Colonic mucosa (tissue), 4 donors: ENCODE measurements around the gene VWA5B1. TPM values are rescaled to one million over a fixed set of nuclear protein-coding genes. Genes with fewer than 3 reads are reported as not detected.

Experiments used
- DNase-seq: peaks from one replicate; pipeline ENCODE4 v3.0.0-alpha.2; 2020
- H3K27ac ChIP-seq: fragments of 200-600 bp; one replicate; pipeline ENCODE4 v1.8.0; 2021
- H3K27me3 ChIP-seq: fragments of 200-600 bp; one replicate; pipeline ENCODE4 v1.8.0; 2021
- H3K36me3 ChIP-seq: fragments of 200-600 bp; one replicate; pipeline ENCODE4 v1.8.0; 2021
- H3K4me1 ChIP-seq: fragments of 200-600 bp; one replicate; pipeline ENCODE4 v1.8.0; 2021; ENCODE audit warnings: mild to moderate bottlenecking
- H3K4me3 ChIP-seq: fragments of 200-600 bp; one replicate; pipeline ENCODE4 v1.8.0; 2021
- H3K9ac ChIP-seq, 2 donors: one replicate each; pipeline ENCODE4 v1.7.0; 2013; ENCODE audit warnings: control low read depth in 2 of 2, low read depth in 2 of 2, low read length in 2 of 2
- H3K9me3 ChIP-seq: fragments of 200-600 bp; one replicate; pipeline ENCODE4 v1.8.0; 2021
- CTCF ChIP-seq: fragments of 200-600 bp; IDR thresholded peaks from one replicate; pipeline ENCODE4 v1.8.0; 2022; ENCODE audit warnings: antibody characterized with exemption, mild to moderate bottlenecking
- intact Hi-C: fragments of 100-400 bp; cut with DNase I; formaldehyde crosslinking; loops from one replicate; pipeline ENCODE4 v1.14.1; 2022
- total RNA-seq, 2 donors: library from RNA; stranded (reverse); fragmentation: NEBNext Ultra II Directional in 1 of 2; extraction: Animal tissue kit (Norgen Biotek cat#: 25700) in 1 of 2; gene quantifications; one replicate each; pipeline ENCODE4 v1.2.1, GENCODE V29; 2021
- donor health status: healthy.
- donor health status: DM: no; HTN: no; CAD: no.
- donor health status: DM: no; HTN: no; CAD: no.

The VWA5B1 gene
- total RNA-seq, 2 donors from 2014 or later = 0.29 to 0.30 TPM

- Histone ChIP-seq H3K4me1 (peaks cover 7% of the 10 kb centered on the region), H3K9ac (no peak overlapping the region), H3K27me3 (peaks cover 34% of the 10 kb centered on the region), H3K4me3 (no peak overlapping the region), H3K9me3 (no peaks in the 10 kb centered on the region), H3K27ac (no peak overlapping the region), H3K36me3 (no peaks in the 10 kb centered on the region)
- DNase-seq = no peak
- no peak for TF ChIP-seq CTCF
- intact Hi-C loops = loop anchor here (10.0 kb wide), 1 partner anchor 154 kb away; no protein-coding TSS in a partner anchor
These were observed 78.3 kb downstream of the VWA5B1 start for GRCh38 chr1:20368866-20369470.

DNA sequence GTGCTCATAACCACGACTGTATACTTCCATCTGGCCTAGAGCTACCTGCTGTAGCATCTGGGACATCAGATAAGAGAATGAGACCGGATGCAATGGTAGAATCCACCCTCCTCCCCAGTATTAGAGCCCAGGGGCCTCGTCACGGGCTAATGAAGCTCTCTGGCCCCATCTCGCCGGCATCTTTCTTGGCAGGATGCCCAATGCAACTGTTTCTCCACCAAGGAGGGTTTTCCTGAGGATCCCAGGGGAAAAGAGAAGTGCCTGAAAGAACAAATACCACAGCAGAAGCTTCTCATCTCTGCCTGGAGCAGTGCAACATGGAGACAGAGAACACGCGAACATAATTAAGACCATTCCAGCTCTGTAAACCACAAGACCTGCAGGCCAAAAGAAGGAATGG, 80.0 kb downstream of the VWA5B1 start:
- H3K27me3 ChIP-seq = peaks cover 22% of the 10 kb centered on the region

GRCh38 chr1:20371411-20371810, 80.7 kb downstream of the VWA5B1 start:
- Histone ChIP-seq H3K27ac (no peak overlapping the region), H3K4me1 (peaks cover 7% of the 10 kb centered on the region), H3K36me3 (no peaks in the 10 kb centered on the region), H3K4me3 (no peak overlapping the region), H3K27me3 (peaks cover 15% of the 10 kb centered on the region), H3K9ac (no peak overlapping the region), H3K9me3 (no peaks in the 10 kb centered on the region)
- TF ChIP-seq CTCF = no peak
- intact Hi-C loops = no loop called here
- DNase-seq = no peak

More for the DNA sequence above, 80.0 kb downstream of the VWA5B1 start:
- Histone ChIP-seq H3K27ac (no peak overlapping the region), H3K36me3 (no peaks in the 10 kb centered on the region), H3K4me1 (peaks cover 7% of the 10 kb centered on the region), H3K9me3 (no peaks in the 10 kb centered on the region), H3K4me3 (no peak overlapping the region), H3K9ac (no peak overlapping the region)
- DNase-seq = no peak
- intact Hi-C loops = no loop called here
- no peak for TF ChIP-seq CTCF

DNA sequence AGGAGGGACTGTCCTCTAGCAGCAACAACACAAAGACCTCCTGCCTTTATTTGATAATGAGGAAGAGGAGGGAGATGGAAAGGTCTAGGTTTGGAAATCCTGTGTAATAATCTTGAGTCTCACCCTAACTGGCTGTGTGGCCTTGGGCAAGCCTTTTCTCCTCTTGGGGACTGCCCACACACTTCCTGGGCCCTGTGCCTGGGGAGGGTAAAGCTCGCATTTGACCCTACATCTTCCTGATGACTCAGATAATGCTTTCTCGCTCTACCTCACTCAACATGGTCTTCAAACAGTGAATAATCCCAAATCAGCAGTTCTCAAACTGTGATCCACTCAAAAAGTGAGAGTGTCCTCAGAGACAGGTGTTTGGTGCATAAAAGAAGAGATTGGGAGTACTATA, 81.2 kb downstream of the VWA5B1 start:
- intact Hi-C loops = no loop called here
- Histone ChIP-seq H3K9me3 (no peaks in the 10 kb centered on the region), H3K27me3 (peaks cover 10% of the 10 kb centered on the region), H3K4me1 (peaks cover 4% of the 10 kb centered on the region), H3K9ac (no peak overlapping the region), H3K36me3 (no peaks in the 10 kb centered on the region), H3K27ac (no peak overlapping the region), H3K4me3 (no peak overlapping the region)
- TF ChIP-seq CTCF = no peak
- no peak for DNase-seq

DNA sequence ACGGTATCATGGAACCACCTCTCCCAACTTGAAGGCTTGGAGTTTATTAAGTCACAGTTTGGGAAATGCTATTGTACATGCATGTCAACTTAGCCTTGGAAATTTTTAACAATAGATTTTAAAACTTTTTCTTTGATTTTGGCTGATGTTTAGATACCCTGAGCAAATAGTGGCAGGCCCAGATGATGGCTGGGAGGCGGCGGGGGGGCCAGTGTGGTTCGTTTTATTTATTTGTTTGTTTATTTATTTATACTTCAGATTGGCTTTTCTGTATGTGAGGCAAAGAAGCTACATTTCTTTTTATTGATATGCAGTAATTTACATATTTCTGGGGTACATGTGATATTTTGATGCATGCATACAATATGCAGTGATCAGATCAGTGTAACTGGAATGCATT, 82.0 kb downstream of the VWA5B1 start:
- peaks cover 2% of the 10 kb centered on the region for H3K27me3 ChIP-seq
- no peak overlapping the region for H3K9ac ChIP-seq
- H3K27ac ChIP-seq = no peak overlapping the region
- no peak overlapping the region for H3K4me3 ChIP-seq
- H3K4me1 ChIP-seq = no peaks in the 10 kb centered on the region
- intact Hi-C loops = no loop called here
- no peak for TF ChIP-seq CTCF
- DNase-seq = no peak
- H3K9me3 ChIP-seq = no peaks in the 10 kb centered on the region
- H3K36me3 ChIP-seq = no peaks in the 10 kb centered on the region
